Esophagus squamous epithelium (tissue), 5 donors: ENCODE results near the gene ALDH16A1. TPM values are rescaled to one million over a fixed set of nuclear protein-coding genes. Genes with fewer than 3 reads are reported as not detected.

ENCODE experiments used
- DNase-seq: peaks from one replicate; lab custom pipeline; 2025; lab: John Stamatoyannopoulos, UW
- H3K27ac ChIP-seq, 4 donors: fragments of 200-600 bp; sonication (generic); one replicate each; pipeline ENCODE4 v1.5.1; 2016 to 2019; ENCODE audit warnings: mild to moderate bottlenecking in 1 of 4
- H3K27me3 ChIP-seq, 4 donors: fragments of 200-600 bp; sonication (generic); 1 replicate in 3 of 4; 2 replicates in 1 of 4; pipeline versions ENCODE4 v1.5.1 to v1.6.0; 2017 to 2021; ENCODE audit warnings: antibody characterized with exemption in 1 of 4
- H3K36me3 ChIP-seq, 3 donors: fragments of 200-600 bp; sonication (generic); one replicate each; pipeline ENCODE4 v1.5.1; 2016 to 2019
- H3K4me1 ChIP-seq, 3 donors: fragments of 200-600 bp; sonication (generic); one replicate each; pipeline ENCODE4 v1.5.1; 2017 to 2019
- H3K4me3 ChIP-seq, 4 donors: fragments of 200-600 bp; sonication (generic); 1 replicate in 3 of 4; 2 replicates in 1 of 4; pipeline ENCODE4 v1.5.1; 2016 to 2019; ENCODE audit warnings: mild to moderate bottlenecking in 2 of 4, moderate library complexity in 1 of 4
- H3K9me3 ChIP-seq, 3 donors: fragments of 200-600 bp; sonication (generic); one replicate each; pipeline ENCODE4 v1.5.1; 2016 to 2019
- POLR2A ChIP-seq, 4 donors: fragments of 450-650 bp; IDR thresholded peaks; one replicate each; pipeline ENCODE4 v1.6.1; 2017; ENCODE audit warnings: antibody characterized with exemption in 4 of 4, mild to moderate bottlenecking in 4 of 4, moderate library complexity in 3 of 4
- WGBS, 2 donors: methylation state at CpG; one replicate each; pipeline ENCODE4 v1.1.5; 2018; 5-methylcytosine and 5-hydroxymethylcytosine counted together
- intact Hi-C: fragments of 100-400 bp; cut with DNase I; formaldehyde crosslinking; loops from one replicate; pipeline ENCODE4 v1.15.0; 2022
- total RNA-seq, 4 donors: library from RNA; depleted of rRNA; stranded (reverse); fragments of >200 nt; gene quantifications; one replicate each; pipeline ENCODE4 v1.1.0, GENCODE V29; 2016
- TF ChIP-seq, protein P1 (sequence below), 6 experiments: fragments of 450-650 bp in 4 of 6; fragments of 200-600 bp in 2 of 6; sonication (generic) in 2 of 6; IDR thresholded peaks; one replicate each; pipeline ENCODE4 v1.5.1; 2016 to 2019; ENCODE audit warnings: antibody characterized with exemption in 6 of 6, mild to moderate bottlenecking in 4 of 6, moderate library complexity in 4 of 6
- donor health status: DM: yes; HTN: yes; CAD: no.

ALDH16A1 gene
- total RNA-seq, 4 donors from 2014 or later = 35.9 to 56.5 (median 39.0) TPM

GRCh38 chr19:49415102-49415809 is 37.8 kb upstream of the ALDH16A1 start:
- WGBS, 2 donors = 40 to 57% methylated on average over 1 to 5 of the region's 15 CpGs
- Histone ChIP-seq H3K27ac (no peak overlapping the region), H3K4me3 (no peak overlapping the region), H3K36me3 (no peaks in the 10 kb centered on the region), H3K4me1 (no peaks in the 10 kb centered on the region), H3K9me3 (no peaks in the 10 kb centered on the region), H3K27me3 (peaks cover 0 to 55% (median 0%) of the 10 kb centered on the region in 4 donors)
- TF ChIP-seq, protein P1, sequence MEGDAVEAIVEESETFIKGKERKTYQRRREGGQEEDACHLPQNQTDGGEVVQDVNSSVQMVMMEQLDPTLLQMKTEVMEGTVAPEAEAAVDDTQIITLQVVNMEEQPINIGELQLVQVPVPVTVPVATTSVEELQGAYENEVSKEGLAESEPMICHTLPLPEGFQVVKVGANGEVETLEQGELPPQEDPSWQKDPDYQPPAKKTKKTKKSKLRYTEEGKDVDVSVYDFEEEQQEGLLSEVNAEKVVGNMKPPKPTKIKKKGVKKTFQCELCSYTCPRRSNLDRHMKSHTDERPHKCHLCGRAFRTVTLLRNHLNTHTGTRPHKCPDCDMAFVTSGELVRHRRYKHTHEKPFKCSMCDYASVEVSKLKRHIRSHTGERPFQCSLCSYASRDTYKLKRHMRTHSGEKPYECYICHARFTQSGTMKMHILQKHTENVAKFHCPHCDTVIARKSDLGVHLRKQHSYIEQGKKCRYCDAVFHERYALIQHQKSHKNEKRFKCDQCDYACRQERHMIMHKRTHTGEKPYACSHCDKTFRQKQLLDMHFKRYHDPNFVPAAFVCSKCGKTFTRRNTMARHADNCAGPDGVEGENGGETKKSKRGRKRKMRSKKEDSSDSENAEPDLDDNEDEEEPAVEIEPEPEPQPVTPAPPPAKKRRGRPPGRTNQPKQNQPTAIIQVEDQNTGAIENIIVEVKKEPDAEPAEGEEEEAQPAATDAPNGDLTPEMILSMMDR (IDR thresholded peaks at IDR 0.05) = no peak
- no peak for TF ChIP-seq POLR2A (IDR thresholded peaks at IDR 0.05)
- no peak for DNase-seq
- intact Hi-C loops = no loop called here

- 80 to 83% methylated on average over 2 of the region's 2 CpGs for WGBS, 2 donors
- no peak for TF ChIP-seq POLR2A (IDR thresholded peaks at IDR 0.05)
- TF ChIP-seq, protein P1 (IDR thresholded peaks at IDR 0.05) = no peak
- Histone ChIP-seq H3K4me3 (no peak overlapping the region), H3K4me1 (peaks cover 0 to 5% (median 1%) of the 10 kb centered on the region in 3 donors), H3K27ac (no peak overlapping the region), H3K27me3 (peaks cover 0 to 61% (median under 1%) of the 10 kb centered on the region in 4 donors), H3K9me3 (no peaks in the 10 kb centered on the region), H3K36me3 (no peaks in the 10 kb centered on the region)
- DNase-seq = no peak
- intact Hi-C loops = no loop called here
These were observed 37.2 kb upstream of the ALDH16A1 start for GRCh38 chr19:49415810-49416200.

DNA sequence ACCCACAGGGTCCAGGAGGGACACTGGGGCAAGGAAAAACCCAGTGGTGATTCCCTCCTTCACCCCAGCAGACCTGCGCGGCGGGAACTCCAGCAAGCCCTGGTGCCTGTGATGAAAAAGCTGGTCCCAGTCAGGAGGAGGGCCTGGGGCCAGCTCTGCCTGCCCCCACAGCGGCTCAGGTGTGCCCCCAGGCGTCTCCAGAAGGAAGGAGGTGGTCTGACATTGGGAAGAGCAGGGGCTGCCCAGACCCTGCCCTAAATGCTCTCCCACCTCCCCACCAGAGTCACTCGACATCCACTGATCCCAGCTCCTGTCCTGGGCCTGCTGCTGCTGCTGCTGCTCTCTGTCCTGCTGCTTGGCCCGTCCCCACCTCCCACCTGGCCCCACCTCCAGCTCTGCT is 35.9 kb upstream of the ALDH16A1 start:
- intact Hi-C loops = no loop called here
- Histone ChIP-seq H3K9me3 (no peaks in the 10 kb centered on the region), H3K4me1 (peaks cover 5 to 18% (median 9%) of the 10 kb centered on the region in 3 donors), H3K4me3 (no peak overlapping the region), H3K27me3 (peaks cover 0 to 74% (median 12%) of the 10 kb centered on the region in 4 donors), H3K36me3 (no peaks in the 10 kb centered on the region), H3K27ac (no peak overlapping the region)
- DNase-seq = no peak
- TF ChIP-seq, protein P1 (IDR thresholded peaks at IDR 0.05) = no peak
- no peak for TF ChIP-seq POLR2A (IDR thresholded peaks at IDR 0.05)
- WGBS, 2 donors = 49 to 64% methylated on average over 2 to 4 of the region's 7 CpGs

- intact Hi-C loops = no loop called here
- Histone ChIP-seq H3K4me1 (peaks cover 17 to 32% (median 22%) of the 10 kb centered on the region in 3 donors), H3K36me3 (no peaks in the 10 kb centered on the region), H3K27ac (no peak overlapping the region), H3K9me3 (no peaks in the 10 kb centered on the region), H3K4me3 (no peak overlapping the region), H3K27me3 (peaks cover 7 to 88% (median 24%) of the 10 kb centered on the region in 4 donors)
- TF ChIP-seq POLR2A (IDR thresholded peaks at IDR 0.05) = no peak
- TF ChIP-seq, protein P1 (IDR thresholded peaks at IDR 0.05) = no peak
- no peak for DNase-seq
- 68 to 90% methylated on average over 5 of the region's 5 CpGs for WGBS, 2 donors
These were observed 34.5 kb upstream of the ALDH16A1 start for GRCh38 chr19:49418511-49418910.

GRCh38 chr19:49419173-49419572 is 33.9 kb upstream of the ALDH16A1 start:
- H3K4me1 ChIP-seq = peaks cover 17 to 36% (median 24%) of the 10 kb centered on the region in 3 donors
- intact Hi-C loops = no loop called here
- WGBS, 2 donors = 74% methylated on average over 2 of the region's 2 CpGs; no CpG with 5 or more reads in 1 of the 2 donors

More at GRCh38 chr19:49419173-49419572, 33.9 kb upstream of the ALDH16A1 start:
- H3K27ac ChIP-seq = no peak overlapping the region
- no peak for TF ChIP-seq POLR2A (IDR thresholded peaks at IDR 0.05)
- TF ChIP-seq, protein P1 (IDR thresholded peaks at IDR 0.05) = no peak
- peaks cover 11 to 95% (median 28%) of the 10 kb centered on the region in 4 donors for H3K27me3 ChIP-seq
- no peak for DNase-seq
- no peaks in the 10 kb centered on the region for H3K9me3 ChIP-seq
- H3K36me3 ChIP-seq = no peaks in the 10 kb centered on the region
- no peak overlapping the region for H3K4me3 ChIP-seq
